ENCODE results near the gene L1TD1. TPM values are rescaled to one million over a fixed set of nuclear protein-coding genes. Genes with fewer than 3 reads are reported as not detected.

The L1TD1 gene
- polyA plus RNA-seq, 1 donor from 2014 or later = not detected

- Histone ChIP-seq H3K79me2 (replicated peaks; ENCODE audit: insufficient read depth, low read length) (no peaks in the 10 kb centered on the region), H2AFZ (ENCODE audit: low read depth, low read length) (no peak overlapping the region), H3K27ac (ENCODE audit: low read length) (no peak overlapping the region), H3K36me3 (ENCODE audit: insufficient read depth, low read length) (no peaks in the 10 kb centered on the region), H3K4me2 (ENCODE audit: low read length) (no peak overlapping the region), H3K4me3 (ENCODE audit: low read length) (no peak overlapping the region), H3F3A (ENCODE audit: insufficient read depth, low read length, poor library complexity, severe bottlenecking) (no peaks in the 10 kb centered on the region), H4K20me1 (ENCODE audit: insufficient read depth) (no peaks in the 10 kb centered on the region), H3K9me2 (ENCODE audit: insufficient read depth, low read length) (no peaks in the 10 kb centered on the region), H3K27me3 (ENCODE audit: insufficient read depth, low read depth, low read length) (no peaks in the 10 kb centered on the region), H3K9me3 (ENCODE audit: low read length) (no peaks in the 10 kb centered on the region), H3K9ac (ENCODE audit: low read length) (no peak overlapping the region)
- TF ChIP-seq RAD21 (conservative IDR thresholded peaks at IDR 0.05) (peak; percentile 93), EZH2 (IDR thresholded peaks at IDR 0.05; ENCODE audit: borderline replicate concordance, insufficient read depth, low read length, poor library complexity, severe bottlenecking) (no peak), SMC3 (conservative IDR thresholded peaks at IDR 0.05; ENCODE audit: poor library complexity) (peak; percentile 97), CTCF (IDR thresholded peaks at IDR 0.05; ENCODE audit: poor library complexity, severe bottlenecking) (peak; percentile 93)
Measured at GRCh38 chr1:62175568-62176179, 19.0 kb upstream of the L1TD1 start.

DNA sequence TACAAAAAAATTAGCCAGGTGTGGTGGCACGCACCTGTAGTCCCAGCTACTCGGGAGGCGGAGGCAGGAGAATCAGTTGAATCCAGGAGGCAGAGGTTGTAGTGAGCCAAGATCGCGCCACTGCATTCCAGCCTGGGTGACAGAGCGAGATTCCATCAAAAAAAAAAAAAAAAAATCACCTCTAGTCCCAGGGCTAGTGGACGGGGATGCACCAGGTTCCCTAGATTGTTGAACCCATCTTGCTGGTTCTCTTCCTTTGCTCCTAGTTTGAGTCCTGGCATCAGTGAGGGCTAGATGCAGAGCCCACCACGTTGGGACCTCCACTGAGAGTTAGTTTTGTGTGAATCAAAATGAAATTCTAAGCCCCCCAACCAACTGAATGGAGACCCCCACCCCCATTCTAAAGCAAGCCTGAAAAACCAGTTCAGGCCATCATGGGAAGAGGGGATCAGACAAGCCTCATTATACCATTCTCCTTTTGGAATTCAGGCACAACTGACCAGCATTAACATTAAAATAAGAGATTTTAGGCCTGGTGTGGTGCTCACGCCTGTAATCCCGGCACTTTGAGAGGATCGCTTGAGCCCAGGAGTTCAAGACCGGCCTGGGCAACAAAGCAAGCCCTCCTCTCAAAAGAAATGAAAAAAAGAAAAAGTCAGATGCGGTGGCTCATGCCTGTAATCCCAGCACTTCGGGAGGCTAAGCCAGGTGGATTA lies 17.9 kb upstream of the L1TD1 start:
- Histone ChIP-seq H3K9me2 (ENCODE audit: insufficient read depth, low read length) (no peaks in the 10 kb centered on the region), H3K27ac (ENCODE audit: low read length) (no peak overlapping the region)

More for the DNA sequence above, 17.9 kb upstream of the L1TD1 start:
- no peak overlapping the region for H3K4me2 ChIP-seq (ENCODE audit: low read length)
- no peak for TF ChIP-seq SMC3 (conservative IDR thresholded peaks at IDR 0.05; ENCODE audit: poor library complexity)
- no peak for TF ChIP-seq TAF1 (IDR thresholded peaks at IDR 0.05; ENCODE audit: low read depth)
- TF ChIP-seq RAD21 (conservative IDR thresholded peaks at IDR 0.05) = no peak
- no peak for TF ChIP-seq EP300 (conservative IDR thresholded peaks at IDR 0.05; ENCODE audit: poor library complexity, severe bottlenecking)
- no peak for TF ChIP-seq MXI1 (conservative IDR thresholded peaks at IDR 0.05; ENCODE audit: poor library complexity, severe bottlenecking)
- TF ChIP-seq EZH2 (IDR thresholded peaks at IDR 0.05; ENCODE audit: borderline replicate concordance, insufficient read depth, low read length, poor library complexity, severe bottlenecking) = no peak
- no peak for TF ChIP-seq REST (IDR thresholded peaks at IDR 0.05; ENCODE audit: borderline replicate concordance)
- no peak for TF ChIP-seq POLR2AphosphoS5 (IDR thresholded peaks at IDR 0.05)
- TF ChIP-seq CTCF (IDR thresholded peaks at IDR 0.05; ENCODE audit: poor library complexity, severe bottlenecking) = no peak
- no peaks in the 10 kb centered on the region for H3K27me3 ChIP-seq (ENCODE audit: insufficient read depth, low read depth, low read length)
- no peaks in the 10 kb centered on the region for H3K36me3 ChIP-seq (ENCODE audit: insufficient read depth, low read length)
- H4K20me1 ChIP-seq (ENCODE audit: insufficient read depth) = no peaks in the 10 kb centered on the region
- no peaks in the 10 kb centered on the region for H3F3A ChIP-seq (ENCODE audit: insufficient read depth, low read length, poor library complexity, severe bottlenecking)
- no peak overlapping the region for H2AFZ ChIP-seq (ENCODE audit: low read depth, low read length)
- no peak overlapping the region for H3K9ac ChIP-seq (ENCODE audit: low read length)
- H3K79me2 ChIP-seq (replicated peaks; ENCODE audit: insufficient read depth, low read length) = no peaks in the 10 kb centered on the region
- no peaks in the 10 kb centered on the region for H3K9me3 ChIP-seq (ENCODE audit: low read length)
- no peak overlapping the region for H3K4me3 ChIP-seq (ENCODE audit: low read length)

All from neural cell (in vitro differentiated cells).